ENCODE results near the gene MED10.

DNA sequence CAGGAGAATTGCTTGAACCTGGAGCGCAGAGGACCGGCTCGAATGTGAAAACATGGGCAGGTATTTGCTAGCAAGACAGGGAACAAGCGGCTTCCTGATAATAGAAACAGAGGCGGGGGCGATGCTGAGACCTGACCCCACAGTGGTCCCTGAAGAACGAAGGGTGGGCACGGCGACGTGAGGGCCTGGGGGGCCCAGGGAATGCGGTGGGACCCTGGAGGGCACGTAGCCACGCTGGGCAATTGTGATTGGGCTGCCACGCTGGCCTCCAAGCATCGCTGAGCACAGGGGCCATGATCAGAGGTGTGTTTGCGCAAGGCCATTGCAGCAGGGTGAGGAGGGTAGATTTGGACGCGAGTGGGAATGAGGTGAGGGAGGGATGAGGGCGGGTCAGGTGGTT lies 30.7 kb downstream of the MED10 start:
- TF ChIP-seq CTCF (IDR thresholded peaks at IDR 0.05; ENCODE audit: low read depth, low read length) = no peak
- TF ChIP-seq POLR2A (IDR thresholded peaks at IDR 0.05; ENCODE audit: extremely low read depth, insufficient read length) = no peak
- TF ChIP-seq MAX (IDR thresholded peaks at IDR 0.05; ENCODE audit: low read depth, low read length) = no peak
- TF ChIP-seq MYC (IDR thresholded peaks at IDR 0.05; ENCODE audit: low read depth, low read length) = no peak

Data from NB4 (cell line).